Stimulated activated CD4-positive, alpha-beta T cell treated with anti-CD3 and anti-CD28 coated beads, Interleukin-4, amount 100 ng/mL, for 24 hours (primary cell): Measurements from ENCODE around the gene ZCCHC14.

Source experiments
- DNase-seq: peaks from one replicate; pipeline ENCODE4 v3.0.0-alpha.2; 2020

ZCCHC14 gene

GRCh38 chr16:87356491-87356853 lies 136.4 kb downstream of the ZCCHC14 start:
- no peak for DNase-seq
